ENCODE data around the gene ALDOC.
A peak's percentile ranks its signal among the peaks of the same experiment; 100 is the strongest.
"Not testable (repeated sequence)": the region's sequence is repeated elsewhere in the genome, so short reads cannot be mapped to it uniquely, and the experiment has no call there.

The ALDOC gene

DNA sequence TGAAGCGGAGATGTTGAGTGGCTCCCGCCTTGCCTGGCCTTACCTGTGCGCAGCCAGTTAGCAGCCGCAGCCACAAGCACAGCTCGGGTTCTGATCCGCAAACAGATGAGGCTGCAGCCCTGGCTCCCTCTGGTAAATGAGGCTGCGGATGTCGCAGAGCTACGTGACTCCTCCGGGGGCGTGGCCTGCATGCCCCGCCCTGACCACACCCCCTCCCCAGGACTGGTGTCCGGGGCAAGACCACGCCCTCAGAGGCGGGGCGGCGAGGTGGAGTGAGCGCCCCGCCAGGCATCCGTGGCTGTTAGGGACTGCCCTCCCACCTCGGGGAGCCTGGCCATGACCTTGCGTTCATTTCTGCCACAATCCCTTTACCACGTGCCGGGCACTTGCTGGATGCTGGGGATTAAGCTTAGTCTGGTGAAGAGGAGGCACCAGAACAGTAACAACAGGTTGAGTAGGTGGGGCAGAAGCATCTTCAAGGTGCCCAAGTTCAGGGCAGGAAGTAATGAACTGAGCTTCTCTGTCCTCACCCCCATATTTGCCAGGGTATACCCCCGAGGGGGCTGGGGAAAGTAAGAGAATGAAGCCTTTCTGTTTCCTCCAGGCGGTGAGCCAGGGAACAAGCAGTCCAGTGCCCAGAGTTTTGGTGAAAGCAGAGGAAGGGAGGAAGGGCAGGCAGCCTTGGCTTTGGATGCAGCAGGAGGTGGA is at the start of gene ALDOC:
TSS of gene ALDOC (minus strand) at position 138 of the 708 bp plus-strand sequence. CDS start 1,363 bp downstream, outside the sequence.
- peak; percentile 99 for DNase-seq

DNA sequence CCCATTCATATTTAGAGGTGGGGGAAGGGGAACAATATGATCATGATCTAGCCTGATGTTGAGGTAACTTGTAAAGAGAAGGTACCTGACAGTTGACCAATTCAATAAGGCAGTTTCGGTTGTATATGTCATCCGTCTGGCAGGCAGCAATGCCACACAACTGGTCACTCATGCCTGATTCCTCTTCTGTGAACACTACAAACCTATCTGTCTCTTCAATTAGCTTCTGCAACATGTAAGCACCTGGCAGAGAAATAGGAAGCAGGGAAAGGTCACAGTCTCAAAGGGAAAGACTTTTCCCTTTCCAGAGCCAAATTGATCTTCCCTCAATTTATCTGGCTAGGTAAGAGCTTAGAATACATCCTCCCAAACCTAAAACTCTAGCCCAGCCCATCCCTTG is 47.5 kb upstream of the ALDOC start:
- DNase-seq = no peak

DNA sequence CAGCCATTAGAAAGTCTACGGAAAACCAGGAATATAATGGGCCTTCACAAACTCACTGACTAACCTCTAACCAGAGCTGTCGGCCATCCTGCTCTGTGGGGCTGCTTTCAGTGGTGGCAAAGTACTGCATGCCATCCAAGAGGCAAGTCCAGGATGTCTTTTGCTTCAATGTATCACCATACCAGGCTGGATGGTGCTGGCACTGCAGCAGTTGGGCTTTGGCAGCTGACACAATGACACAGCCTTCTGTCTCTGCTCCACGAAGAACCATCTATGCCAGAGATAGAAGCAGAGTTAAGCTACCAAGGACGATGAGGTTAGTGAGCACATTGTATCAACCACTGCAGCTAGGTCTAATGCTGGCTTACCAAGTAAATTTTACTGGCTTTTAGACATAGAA is 47.0 kb upstream of the ALDOC start:
- no peak for DNase-seq

DNA sequence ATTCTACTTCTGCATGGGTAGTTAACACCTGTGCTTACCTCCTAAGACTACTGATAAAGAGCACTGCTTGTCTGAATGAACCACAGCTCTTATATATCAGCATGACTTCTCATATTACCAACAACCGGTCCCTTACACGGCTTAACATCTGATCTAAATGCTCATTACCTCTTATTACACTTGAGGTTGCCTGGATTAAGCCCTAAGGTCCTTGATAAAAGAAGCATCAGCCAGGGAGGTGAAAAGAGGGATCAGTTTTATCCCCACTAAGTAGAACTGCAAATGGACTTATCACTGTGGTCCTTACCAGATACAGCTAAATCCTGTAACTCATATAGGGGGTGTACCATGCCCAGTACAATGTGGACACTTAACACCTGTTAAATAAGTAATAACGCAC is 45.5 kb upstream of the ALDOC start:
- DNase-seq = no peak

DNA sequence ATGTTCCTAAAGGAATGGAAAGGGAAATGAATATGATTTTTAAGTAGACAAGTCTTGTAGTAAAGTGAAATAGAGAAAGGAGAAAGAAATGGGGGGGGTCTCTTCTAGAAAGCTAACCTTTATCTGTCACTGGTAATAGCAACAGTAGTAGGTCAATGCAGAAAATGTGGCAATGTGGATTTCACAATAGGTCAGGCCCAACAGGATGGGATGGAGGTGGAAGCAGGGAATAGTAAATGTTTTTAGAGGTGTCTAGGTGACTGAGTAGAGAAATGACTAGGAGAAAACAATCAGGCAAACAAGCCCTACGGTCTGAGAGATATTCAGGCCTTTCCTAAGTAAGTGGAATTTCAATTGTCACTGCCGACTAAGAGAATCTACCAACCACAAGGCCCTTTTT is 43.3 kb upstream of the ALDOC start:
- DNase-seq = no peak

DNA sequence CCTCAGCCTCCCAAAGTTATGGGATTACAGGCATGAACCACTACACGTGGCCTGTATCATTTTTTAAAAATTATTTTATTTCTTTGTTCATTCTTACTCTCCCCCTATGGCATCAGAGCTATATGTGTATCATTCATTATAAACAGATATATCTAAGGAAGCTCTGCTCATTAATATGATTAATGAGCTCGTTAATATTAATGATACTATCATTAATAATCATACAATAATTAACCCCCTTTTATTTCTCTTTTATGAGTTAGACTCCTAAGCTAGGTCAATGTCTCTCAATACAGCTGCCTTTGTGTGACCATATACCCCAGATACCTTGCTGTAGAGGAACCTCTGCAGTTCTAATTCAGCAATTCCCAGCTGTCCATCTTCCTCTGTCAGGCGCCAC is 41.8 kb upstream of the ALDOC start:
- DNase-seq = no peak

DNA sequence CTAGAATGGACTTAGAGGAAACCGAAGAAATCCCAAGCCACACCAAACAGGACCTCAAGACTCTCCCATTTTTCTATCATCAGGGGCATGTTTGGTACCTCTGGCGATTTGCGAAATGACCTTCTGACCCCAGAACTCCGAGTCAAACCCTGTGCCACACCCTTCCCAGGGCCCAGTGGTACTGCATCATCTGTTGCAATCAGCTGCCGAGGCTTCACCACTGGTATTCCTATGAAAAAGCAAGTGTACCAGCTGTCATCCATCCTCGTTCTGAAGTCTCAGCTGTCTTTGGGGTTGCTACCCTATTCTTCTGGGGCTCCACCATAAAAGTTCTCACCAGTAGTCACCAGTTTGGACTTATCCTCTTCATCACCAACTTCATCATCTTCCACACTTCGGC is 39.6 kb upstream of the ALDOC start:
- no peak for DNase-seq

DNA sequence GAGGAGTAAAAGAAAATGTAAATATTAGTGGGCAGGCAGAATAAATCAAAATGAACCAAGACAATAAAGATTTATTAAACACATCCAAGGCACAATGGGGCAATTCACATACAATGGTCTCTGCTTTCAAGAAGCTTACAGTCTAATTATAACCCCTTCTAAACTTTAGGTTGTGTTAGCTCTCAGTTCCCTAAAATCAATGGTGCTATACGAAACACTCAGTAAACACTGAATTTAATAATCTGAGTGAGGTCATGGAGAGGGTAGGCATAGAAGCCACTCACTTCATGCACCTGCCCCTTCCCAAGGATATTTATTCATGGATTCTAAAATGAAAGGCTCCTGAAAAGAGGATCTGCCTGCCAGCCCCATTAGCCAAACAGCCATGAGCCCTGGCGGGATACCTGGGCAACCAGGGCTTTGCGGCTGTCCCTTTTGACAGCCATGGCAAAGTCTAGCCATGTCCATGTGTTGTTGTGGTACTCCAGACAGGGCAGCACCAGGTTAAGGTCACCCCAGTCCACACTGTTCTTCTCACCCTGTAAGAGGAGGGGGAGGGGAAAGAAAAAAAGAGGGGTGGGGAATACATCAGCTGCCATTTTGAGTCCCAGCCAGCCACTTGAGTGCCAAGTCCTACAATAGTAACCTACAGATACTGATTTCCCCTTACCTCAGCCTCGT is 38.7 kb upstream of the ALDOC start:
- no peak for DNase-seq

DNA sequence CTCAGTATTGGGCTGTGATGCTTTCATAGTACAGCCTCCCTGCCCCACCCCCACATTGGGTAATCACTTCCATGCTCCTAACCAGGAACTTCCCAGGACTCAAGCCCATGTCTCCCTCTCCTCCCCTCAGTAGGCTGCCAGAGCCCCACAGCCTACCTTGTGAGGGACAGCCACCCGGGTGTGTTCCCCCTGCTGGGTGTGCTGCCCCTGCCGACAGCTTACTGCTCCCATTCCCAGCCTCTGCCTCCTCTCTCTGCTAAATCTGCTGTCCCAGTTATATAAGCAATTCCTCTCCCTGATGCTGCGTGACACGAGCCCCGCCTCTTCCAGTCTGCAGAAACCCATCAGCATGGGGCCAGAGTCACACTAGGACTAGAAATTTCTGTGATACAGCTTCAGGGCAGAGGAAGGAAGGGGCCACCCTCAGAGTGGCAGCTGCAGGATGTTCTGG is 37.3 kb upstream of the ALDOC start, which contains the start of gene RSKR:
TSS of gene RSKR (minus strand) at position 255 of the 451 bp plus-strand sequence. CDS start at position 231, 24 bp downstream.
- no peak for DNase-seq

DNA sequence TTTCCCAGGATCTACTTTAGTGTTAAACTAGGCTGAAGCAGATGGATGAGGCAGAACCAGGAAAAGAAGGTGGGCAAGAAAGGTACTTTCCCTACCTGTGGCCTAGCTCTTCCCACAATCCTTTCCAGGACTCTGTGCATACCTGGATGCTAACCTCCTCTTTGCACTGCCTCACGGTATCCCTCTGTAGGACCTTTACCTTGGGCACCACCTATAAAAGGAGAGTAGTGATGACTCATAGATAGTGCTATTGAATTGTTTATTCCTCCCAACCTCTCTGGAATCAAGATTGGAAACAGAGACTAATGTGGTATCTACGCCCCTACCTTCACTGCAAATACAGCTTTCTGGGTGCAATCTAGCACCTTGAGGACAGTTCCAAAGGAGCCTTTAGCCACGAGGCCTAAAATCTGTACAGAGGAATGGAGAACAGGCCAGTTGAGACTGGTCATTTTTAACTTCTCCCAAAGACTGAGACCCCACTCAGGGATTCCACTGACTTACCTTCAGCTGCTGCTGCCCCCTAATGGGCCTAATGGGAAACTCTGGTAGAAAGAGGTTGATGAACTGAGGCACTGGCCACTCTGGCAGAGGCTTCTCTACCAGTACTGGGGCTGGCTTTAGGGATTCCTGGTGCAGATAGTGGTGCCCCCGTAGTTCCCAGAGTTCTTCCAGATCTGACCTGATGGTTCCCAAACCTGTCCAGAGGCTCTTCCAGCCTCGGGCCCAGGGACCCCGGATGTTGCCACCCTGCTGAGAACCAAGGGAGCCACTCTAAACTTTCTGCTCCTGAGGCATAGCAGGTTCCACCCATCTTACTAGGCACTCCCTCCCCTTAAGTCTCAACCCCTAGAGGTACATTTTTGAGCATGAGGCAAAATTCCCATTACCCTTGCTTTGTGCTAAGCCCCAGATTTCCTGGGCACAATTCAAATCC is 36.5 kb upstream of the ALDOC start:
- DNase-seq = peak; percentile 40

DNA sequence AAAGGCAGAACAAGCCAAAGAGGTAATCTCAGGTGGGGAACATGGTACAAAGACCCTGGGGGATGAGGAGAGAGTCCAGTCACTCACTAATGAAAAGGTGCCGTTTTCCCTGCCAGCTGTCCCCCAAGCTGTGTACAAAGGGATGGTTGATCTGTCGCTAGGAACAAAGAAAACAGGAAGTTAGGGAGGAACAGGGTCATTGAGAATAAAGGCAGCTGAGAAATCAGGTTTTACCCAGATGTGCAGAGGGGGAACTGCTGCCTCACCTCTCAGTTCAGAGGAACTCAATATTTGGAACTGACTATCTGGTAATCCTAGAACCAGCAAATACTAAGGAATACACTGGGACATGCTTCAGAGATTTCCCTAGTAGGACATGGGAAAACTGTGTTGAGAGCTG is 35.8 kb upstream of the ALDOC start:
- DNase-seq = no peak

DNA sequence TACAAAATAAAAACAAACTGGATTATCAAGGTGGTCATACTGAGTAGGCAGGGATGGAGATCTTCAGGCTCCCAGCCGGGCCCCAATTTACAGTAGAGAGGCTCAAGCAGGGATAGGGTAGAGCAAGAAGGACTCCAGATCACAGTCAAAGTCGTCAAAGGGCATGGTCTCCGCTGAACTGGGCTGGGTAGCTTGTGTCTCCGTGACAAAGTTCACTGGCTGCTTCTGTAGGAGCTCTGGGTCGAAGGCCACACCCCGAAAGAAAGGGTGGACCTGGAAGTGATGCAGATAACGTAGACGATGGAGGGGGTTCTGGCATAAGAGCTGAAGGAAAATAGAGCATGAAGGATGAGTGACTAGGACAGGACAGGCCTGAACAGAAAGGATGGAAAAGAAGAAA is 33.7 kb upstream of the ALDOC start:
- no peak for DNase-seq

DNA sequence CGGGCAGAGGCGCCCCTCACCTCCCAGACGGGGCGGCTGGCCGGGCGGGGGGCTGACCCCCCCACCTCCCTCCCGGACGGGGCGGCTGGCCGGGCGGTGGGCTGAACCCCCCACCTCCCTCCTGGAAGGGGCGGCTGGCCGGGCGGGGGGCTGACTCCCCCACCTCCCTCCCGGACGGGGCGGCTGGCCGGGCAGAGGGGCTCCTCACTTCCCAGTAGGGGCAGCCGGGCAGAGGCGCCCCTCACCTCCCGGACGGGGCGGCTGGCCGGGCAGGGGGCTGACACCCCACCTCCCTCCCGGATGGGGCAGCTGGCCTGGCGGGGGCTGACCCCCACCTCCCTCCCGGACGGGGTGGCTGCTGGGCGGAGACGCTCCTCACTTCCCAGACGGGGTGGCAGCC is 27.3 kb upstream of the ALDOC start:
- not testable (repeated sequence) for DNase-seq

DNA sequence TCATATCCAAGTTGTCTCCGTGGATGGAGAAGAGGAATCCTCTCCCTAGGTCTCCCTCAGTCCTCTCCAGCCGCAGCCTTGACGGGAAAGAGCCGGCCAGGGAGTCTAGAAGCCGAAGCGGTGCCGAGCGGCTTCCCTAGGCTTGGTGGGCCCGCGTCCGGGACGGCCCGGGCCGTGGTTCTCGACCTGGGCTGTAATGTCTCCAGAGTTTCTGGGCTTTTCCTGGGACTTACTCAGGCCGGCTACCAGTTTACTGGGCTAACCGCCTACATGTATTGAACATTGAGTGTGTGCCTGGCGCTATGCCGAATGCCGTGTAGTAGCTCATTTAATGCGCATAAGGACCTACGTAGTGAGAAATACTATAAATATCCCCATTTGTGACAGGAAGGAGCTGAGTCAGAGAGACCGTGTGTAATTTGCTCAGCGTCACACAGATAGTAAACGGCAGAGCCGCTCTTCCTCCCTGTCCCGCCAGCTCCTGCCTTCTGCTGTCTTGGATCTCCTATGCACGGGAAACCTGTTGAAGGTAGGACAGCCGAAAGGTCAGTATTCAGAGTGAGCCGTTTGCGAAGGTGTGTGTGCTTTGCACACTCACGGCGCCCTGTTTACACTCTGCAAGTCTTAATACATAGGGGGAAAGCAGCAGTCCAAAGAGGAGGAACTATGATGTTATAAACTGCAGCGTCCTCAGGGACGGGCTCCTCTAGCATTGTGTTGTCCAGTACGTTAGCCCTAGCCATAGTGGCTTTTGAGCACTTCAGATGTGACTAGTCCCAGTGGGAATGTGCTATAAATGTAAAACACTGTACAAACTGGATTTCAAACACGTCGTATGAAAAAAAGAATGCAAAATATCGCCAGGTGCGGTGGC is 22.9 kb upstream of the ALDOC start:
- peak; percentile 82 for DNase-seq

DNA sequence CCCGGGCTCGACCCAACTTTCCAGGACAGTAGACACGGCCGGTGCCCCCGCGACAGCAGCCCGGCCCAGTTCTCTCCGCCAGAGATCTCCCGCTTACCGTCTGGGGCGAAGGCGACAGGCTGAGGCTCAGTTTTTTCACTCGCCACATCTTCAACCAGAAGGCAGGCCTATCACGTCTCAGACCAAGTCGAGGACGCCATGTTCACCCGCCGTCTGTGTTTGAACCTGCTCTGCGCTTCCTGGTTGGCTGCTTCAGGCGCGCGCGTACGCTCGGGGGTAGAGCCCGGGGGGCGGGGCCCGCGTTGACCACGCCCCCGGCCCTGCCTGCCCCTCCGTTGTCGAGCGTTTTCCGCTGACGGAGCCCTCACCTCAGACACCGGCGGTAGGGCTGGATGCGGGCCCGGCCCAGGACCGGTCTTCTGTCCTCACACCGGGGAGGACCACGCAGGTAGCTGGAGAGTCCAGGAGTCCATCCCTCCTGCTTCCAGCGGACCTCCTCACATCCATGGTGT is 22.2 kb upstream of the ALDOC start, which contains the start of gene SPAG5:
TSS of gene SPAG5 (minus strand) at position 227 of the 512 bp plus-strand sequence. CDS start at position 148, 79 bp downstream.
- DNase-seq = peak; percentile 95

DNA sequence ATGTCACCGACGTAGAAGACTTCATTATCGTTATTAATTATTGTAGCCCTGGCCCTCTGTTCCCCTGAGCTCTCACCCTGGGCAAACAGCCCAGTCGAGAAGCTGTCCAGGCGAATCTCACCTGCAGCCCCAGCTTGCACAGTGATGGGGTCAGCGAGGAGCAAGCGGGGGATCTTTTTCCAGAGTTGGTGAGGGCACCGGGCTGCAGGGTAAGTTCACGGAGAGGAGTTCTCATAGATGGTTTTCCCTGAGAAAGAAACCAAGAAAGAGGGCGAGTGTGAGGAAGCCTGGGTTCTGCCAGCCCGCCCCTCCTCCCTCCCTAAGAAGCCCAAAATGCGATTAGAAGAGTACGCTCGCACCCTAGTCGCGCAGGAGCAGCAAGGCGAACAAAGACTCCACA is 21.7 kb upstream of the ALDOC start:
- DNase-seq = no peak

DNA sequence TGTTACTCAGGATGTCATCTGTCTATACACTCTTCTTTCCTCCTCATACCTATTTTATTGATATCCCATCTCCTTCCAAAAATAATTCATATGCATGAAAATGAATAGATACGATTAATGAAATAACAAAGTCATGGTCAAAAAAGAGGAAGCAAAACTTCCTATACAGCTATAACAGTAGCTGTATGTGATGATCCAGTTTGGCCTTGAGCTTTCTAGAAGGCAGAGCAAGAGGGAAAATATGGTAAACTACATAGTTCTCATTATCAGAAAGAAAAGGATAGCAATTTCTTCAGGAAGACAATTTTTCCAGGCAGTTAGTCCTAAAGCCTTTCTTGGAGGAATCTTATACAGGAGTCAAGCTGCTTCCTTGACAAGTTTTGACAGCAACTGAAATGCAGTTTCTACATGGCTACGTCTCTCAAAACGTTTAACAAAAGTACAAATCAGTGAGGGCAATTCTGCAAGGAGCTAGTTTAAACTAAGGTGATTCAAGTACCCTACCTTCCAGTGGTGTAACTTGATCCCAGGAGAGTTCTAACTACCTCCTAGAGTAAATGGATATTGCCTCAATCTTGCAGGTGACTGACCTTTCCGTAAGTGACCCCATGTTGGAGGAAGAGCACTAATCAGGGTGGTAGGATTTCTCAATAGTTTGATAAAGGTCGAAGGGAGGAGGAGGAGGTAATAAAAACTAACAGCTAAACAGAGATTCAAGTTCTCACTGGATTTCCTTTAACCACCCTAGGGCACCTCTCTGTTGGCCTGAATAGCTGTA is 21.1 kb upstream of the ALDOC start:
- no peak for DNase-seq

DNA sequence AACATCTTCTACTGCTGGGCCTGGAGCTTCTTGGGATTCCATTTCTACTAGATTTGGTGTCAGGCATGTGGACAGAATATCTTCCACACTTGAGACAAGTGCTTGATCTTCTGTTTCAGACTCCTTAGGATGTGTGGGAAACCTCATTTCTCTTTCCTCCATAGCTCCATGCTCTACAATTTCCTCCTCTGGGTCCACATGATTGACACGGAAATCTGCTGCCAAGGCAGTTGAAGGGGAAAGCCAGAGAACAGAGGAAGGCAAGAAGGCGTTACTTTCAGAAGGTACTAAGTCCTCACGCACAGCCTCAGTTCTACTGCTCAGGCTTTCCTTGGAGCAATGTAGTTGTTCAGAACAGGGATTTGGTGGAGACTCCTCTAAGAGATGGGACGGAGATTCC is 15.6 kb upstream of the ALDOC start:
- no peak for DNase-seq

DNA sequence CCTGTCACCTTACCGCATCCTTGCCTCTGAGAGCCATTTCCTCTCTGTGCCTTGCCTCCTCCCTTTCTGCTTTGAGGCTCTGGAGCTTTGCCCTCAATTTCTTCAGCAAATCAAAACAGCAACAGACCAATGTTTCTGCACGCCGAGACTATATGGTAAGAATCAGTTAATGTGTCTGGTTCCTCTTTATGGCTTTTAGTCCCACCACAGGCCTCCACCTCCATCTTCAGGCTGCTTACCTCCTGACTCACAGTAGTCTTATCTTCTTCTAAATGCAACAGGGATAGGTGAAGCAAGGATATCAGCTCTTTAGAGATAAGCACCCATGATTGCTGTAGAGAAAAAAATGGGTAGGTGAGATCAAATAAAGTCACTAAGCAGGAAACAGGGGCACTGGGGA is 9.2 kb upstream of the ALDOC start:
- no peak for DNase-seq

DNA sequence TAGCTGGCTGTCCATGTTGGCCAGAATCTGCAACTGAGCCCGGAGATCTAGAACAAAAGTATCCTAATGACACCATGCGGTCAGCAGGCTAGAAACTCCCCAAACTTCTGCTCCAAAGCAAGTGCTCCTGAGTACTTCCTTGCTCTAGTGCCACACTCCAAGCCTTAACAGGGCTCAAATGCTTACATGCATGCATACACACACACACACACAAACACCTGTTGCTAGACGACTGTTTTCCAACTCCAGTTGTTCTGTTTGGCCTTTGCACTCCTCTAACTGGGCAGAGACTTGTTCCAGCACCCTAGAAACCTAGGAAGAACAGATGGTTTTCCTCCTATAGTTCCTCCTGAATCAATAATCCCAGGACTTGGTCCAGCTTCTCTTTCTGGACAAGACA is 7.7 kb upstream of the ALDOC start:
- no peak for DNase-seq

DNA sequence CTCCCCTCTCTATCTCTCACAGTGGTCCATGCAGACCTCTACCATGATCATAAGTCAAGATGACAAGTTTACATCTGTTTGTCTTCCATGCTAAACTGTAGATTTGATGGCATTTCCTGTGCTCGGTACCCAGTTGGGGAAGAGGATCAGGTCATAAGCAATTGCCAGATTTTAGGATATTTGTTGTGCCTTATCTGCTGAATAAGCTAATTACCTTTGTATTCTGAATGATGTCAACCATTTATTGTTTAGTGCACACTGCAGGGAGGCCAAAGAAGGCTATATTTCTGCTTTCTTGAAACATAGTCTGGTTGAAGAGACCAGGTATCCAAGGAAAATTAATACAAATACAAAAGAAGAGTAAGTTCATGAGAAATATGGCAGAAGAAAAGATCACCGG is 5.8 kb upstream of the ALDOC start:
- DNase-seq = no peak

Measured in activated CD4-positive, alpha-beta T cell treated with anti-CD3 and anti-CD28 coated beads for 48 hours (primary cell).